ENCODE results near the gene ITPKA.
"Not testable (repeated sequence)": the region's sequence is repeated elsewhere in the genome, so short reads cannot be mapped to it uniquely, and the experiment has no call there.

Gene ITPKA

GRCh38 chr15:41493205-41493901 is at the start of gene ITPKA:
ITPKA (plus strand) TSS chr15:41493874; CDS start chr15:41493928, 54 bp downstream.
- DNase-seq: peak; percentile 88

GRCh38 chr15:41445399-41445798 is 48.3 kb upstream of the ITPKA start:
- no peak for DNase-seq

GRCh38 chr15:41462084-41462795 is 31.4 kb upstream of the ITPKA start:
- no peak for DNase-seq

GRCh38 chr15:41464889-41465580 is 28.6 kb upstream of the ITPKA start:
- no peak for DNase-seq

GRCh38 chr15:41465822-41466421 is 27.8 kb upstream of the ITPKA start:
- DNase-seq: no peak

- no peak for DNase-seq
These were observed 27.0 kb upstream of the ITPKA start for GRCh38 chr15:41466711-41467110.

- DNase-seq: not testable (repeated sequence)
These were observed 24.0 kb upstream of the ITPKA start for GRCh38 chr15:41469644-41470043.

GRCh38 chr15:41473418-41473817 is 20.3 kb upstream of the ITPKA start:
- DNase-seq: no peak

- no peak for DNase-seq
These were observed 19.2 kb upstream of the ITPKA start for GRCh38 chr15:41474436-41474835.

- DNase-seq: no peak
These were observed 18.7 kb upstream of the ITPKA start for GRCh38 chr15:41474941-41475340.

- DNase-seq: no peak
These were observed 17.1 kb upstream of the ITPKA start for GRCh38 chr15:41476416-41477048.

GRCh38 chr15:41480396-41481140 is 13.1 kb upstream of the ITPKA start:
- DNase-seq: no peak

- DNase-seq: no peak
These were observed 11.4 kb upstream of the ITPKA start for GRCh38 chr15:41482110-41482877.

- DNase-seq: no peak
These were observed 10.6 kb upstream of the ITPKA start for GRCh38 chr15:41483115-41483514.

GRCh38 chr15:41483519-41483918 is 10.2 kb upstream of the ITPKA start:
- DNase-seq: no peak

- no peak for DNase-seq
These were observed 8.6 kb upstream of the ITPKA start for GRCh38 chr15:41484937-41485625.

GRCh38 chr15:41486286-41486685 is 7.4 kb upstream of the ITPKA start:
- no peak for DNase-seq

GRCh38 chr15:41487381-41487780 is 6.3 kb upstream of the ITPKA start:
- no peak for DNase-seq

GRCh38 chr15:41487802-41488201 is 5.9 kb upstream of the ITPKA start:
- no peak for DNase-seq

- no peak for DNase-seq
These were observed 4.0 kb upstream of the ITPKA start for GRCh38 chr15:41489641-41490040.

GRCh38 chr15:41490355-41490754 is 3.3 kb upstream of the ITPKA start:
- DNase-seq: no peak
